ENCODE measurements around the gene PPP2CA. TPM values are rescaled to one million over a fixed set of nuclear protein-coding genes. Genes with fewer than 3 reads are reported as not detected.
"Not testable (repeated sequence)": the region's sequence is repeated elsewhere in the genome, so short reads cannot be mapped to it uniquely, and the experiment has no call there.

Gene PPP2CA
- total RNA-seq, 4 donors from 2014 or later = 129 to 306 (median 215) TPM

- no peak for TF ChIP-seq POLR2A (IDR thresholded peaks at IDR 0.05)
- no peak for TF ChIP-seq CTCF (IDR thresholded peaks at IDR 0.05)
- intact Hi-C loops (cut with DNase I) = no loop called here
- 21 to 25% methylated on average over 9 of the region's 9 CpGs for WGBS, 2 donors
- no peak for DNase-seq
- Histone ChIP-seq H3K36me3 (peaks cover 0 to 11% (median 3%) of the 10 kb centered on the region in 3 donors), H3K4me1 (peaks cover 14 to 79% (median 55%) of the 10 kb centered on the region in 3 donors), H3K4me3 (peak overlapping the region; percentile 76 to 92 (median 84)), H3K9me3 (no peaks in the 10 kb centered on the region), H3K27me3 (no peaks in the 10 kb centered on the region), H3K27ac (peak overlapping the region; percentile 99 to 100 (median 99))
These were observed 2.2 kb downstream of the PPP2CA start for GRCh38 chr5:134223406-134224248.

DNA sequence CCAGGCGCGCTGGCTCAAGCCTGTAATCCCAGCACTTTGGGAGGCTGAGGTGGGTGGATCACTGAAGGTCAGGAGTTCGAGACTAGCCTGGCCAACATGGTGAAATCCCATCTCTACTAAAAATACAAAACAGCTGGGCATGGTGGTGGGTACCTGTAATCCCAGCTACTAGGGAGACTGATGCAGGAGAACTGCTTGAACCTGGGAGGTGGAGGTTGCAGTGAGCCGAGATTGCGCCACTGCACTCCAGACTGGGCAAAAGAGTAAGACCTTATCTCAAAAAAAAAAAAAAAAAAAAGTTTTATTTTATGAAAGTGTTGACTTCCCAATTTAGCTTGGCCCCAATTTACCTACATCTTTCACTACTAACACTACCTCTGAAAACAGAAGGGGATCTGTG, 4.2 kb downstream of the PPP2CA start:
- peaks cover 12 to 82% (median 46%) of the 10 kb centered on the region in 3 donors for H3K4me1 ChIP-seq
- H3K27ac ChIP-seq, DNase-seq: not testable (repeated sequence)

DNA sequence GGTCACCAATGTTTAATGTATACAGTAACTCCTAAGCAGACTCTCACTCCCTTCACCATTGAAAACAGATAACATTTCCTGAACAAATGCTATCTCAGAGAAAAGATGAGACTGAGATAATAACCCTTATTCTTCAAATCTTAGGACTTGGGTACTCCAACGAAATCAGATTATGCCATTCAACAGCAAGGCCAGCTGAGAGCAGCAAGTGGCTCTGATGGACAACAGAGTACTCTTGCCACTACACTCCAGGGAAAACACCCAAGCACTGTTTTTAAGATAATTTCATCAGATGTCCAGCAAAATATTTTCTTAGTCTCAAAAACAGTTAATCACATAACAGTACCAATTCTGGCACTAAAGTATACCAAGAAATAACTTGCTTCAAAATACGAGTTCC, 10.1 kb downstream of the PPP2CA start:
- Histone ChIP-seq H3K9me3 (no peaks in the 10 kb centered on the region), H3K27ac (no peak overlapping the region), H3K27me3 (no peaks in the 10 kb centered on the region), H3K36me3 (peaks cover 0 to 24% (median 2%) of the 10 kb centered on the region in 3 donors), H3K4me3 (no peak overlapping the region), H3K4me1 (peaks cover 8 to 96% (median 32%) of the 10 kb centered on the region in 3 donors)
- DNase-seq = no peak
- intact Hi-C loops (cut with DNase I) = no loop called here
- WGBS, 2 donors = 55 to 80% methylated on average over 2 of the region's 2 CpGs
- no peak for TF ChIP-seq CTCF (IDR thresholded peaks at IDR 0.05)
- TF ChIP-seq POLR2A (IDR thresholded peaks at IDR 0.05) = no peak

More for the DNA sequence above, 4.2 kb downstream of the PPP2CA start:
- 91 to 96% methylated on average over 4 to 5 of the region's 5 CpGs for WGBS, 2 donors
- Histone ChIP-seq H3K36me3 (peaks cover 0 to 15% (median 3%) of the 10 kb centered on the region in 3 donors), H3K4me3 (peak overlapping the region in 1 of 4 donors; percentile 76)
- H3K27me3 ChIP-seq; H3K9me3 ChIP-seq; intact Hi-C loops (cut with DNase I): not testable (repeated sequence)

GRCh38 chr5:134211263-134212031, 14.4 kb downstream of the PPP2CA start:
- intact Hi-C loops (cut with DNase I); H3K4me3 ChIP-seq; H3K27ac ChIP-seq; DNase-seq; H3K9me3 ChIP-seq; H3K27me3 ChIP-seq: not testable (repeated sequence)
- Histone ChIP-seq H3K36me3 (peaks cover 0 to 13% (median 0%) of the 10 kb centered on the region in 3 donors), H3K4me1 (peaks cover 0 to 96% (median 33%) of the 10 kb centered on the region in 3 donors)
- 48 to 68% methylated on average over 12 to 14 of the region's 14 CpGs for WGBS, 2 donors

DNA sequence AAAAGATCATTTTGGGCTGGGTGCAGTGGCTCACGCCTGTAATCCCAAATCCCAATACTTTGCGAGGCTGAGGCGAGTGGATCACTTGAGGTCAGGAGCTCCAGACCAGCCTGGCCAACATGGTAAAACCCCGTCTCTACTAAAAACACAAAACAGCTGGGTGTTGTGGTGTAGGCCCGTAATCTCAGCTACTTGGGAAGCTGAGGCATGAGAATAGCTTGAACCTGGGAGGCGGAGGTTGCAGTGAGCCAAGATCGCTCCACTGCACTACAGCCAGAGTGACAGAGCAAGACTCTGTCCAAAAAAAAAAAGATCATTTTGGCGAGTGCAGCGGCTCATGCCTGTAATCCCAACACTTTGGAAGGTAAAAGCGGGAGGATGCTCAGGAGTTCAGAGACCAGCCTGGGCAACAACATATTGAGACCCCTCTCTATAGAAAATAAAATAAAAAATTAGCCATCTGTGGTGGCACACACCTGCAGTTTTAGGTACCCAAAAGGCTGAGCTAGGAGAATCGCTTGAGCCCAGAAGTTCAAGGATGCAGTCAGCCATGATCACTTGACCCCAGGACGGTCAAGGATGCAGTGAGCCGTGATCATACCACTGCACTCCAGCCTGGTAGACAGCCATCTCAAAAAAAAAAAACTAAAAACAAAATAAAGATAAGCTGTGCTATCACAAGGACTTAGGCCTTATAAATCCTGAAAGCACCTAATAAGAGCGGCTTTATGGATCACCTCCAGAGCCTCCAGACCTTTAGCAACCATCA, 16.2 kb downstream of the PPP2CA start:
- intact Hi-C loops (cut with DNase I) = no loop called here
- no peak for DNase-seq
- no peak for TF ChIP-seq CTCF (IDR thresholded peaks at IDR 0.05)
- TF ChIP-seq POLR2A (IDR thresholded peaks at IDR 0.05) = no peak
- peaks cover 0 to 27% (median 2%) of the 10 kb centered on the region in 3 donors for H3K36me3 ChIP-seq
- H3K27ac ChIP-seq = no peak overlapping the region
- H3K9me3 ChIP-seq = no peaks in the 10 kb centered on the region
- WGBS, 2 donors = 60 to 75% methylated on average over 14 of the region's 14 CpGs
- H3K4me1 ChIP-seq = peaks cover 0 to 82% (median 28%) of the 10 kb centered on the region in 3 donors
- no peaks in the 10 kb centered on the region for H3K27me3 ChIP-seq
- no peak overlapping the region for H3K4me3 ChIP-seq

All from esophagus squamous epithelium (tissue), 5 donors.